Choroid plexus epithelial cell (primary cell): ENCODE results near the gene KRTAP10-7.
"Not testable (repeated sequence)": the region's sequence is repeated elsewhere in the genome, so short reads cannot be mapped to it uniquely, and the experiment has no call there.

Source experiments
- DNase-seq: peaks from one replicate; pipeline ENCODE4 v3.0.0-alpha.2; 2010; ENCODE audit warnings: low read depth
- H3K4me3 ChIP-seq: 2 replicates; pipeline ENCODE4 v1.5.1; 2011; ENCODE audit warnings: low read depth, mild to moderate bottlenecking, control low read depth, low read length, moderate library complexity
- TF ChIP-seq, protein P1 (sequence below): conservative IDR thresholded peaks from 2 replicates; pipeline ENCODE4 v1.5.1; 2011; ENCODE audit warnings: low read depth, mild to moderate bottlenecking, control low read depth, inconsistent platforms, low read length, moderate library complexity

KRTAP10-7 gene

DNA sequence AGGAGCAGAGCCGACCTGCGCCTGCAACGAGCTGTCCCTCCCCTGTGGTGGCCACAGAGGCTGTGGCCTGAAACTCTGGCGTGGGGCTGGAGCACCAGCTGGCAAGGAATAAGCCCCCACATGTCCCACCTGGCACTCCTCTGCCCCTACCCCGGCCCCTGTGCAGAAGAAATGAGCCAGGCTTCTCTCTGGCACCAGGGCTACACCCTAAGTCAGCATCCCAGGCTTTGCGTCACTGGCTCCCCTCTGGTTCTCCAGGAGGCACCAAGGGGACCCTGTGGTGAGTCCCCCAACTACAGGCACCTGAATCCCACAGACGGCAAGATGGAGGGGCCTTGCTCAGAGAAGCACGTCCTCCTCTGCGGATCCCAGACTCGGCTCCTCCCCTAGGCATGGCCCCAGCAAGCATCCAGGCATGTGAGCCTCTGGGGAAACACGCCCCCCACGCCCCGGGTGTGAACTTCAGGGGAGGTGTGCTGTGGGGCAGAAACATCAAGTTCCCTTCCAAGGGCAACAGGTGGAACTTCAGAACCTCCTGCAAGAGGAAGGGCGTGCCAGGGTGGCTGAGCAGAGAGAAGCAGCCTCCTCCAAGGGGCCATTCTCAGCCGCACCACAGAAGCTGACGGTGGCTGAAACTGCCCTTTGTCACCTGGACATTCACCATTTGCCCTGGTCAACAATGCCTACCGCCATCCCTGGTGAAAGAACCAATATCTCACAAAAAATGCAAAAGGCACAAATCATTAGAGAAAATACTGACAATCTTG lies 2.9 kb downstream of the KRTAP10-7 start:
- TF ChIP-seq, protein P1, sequence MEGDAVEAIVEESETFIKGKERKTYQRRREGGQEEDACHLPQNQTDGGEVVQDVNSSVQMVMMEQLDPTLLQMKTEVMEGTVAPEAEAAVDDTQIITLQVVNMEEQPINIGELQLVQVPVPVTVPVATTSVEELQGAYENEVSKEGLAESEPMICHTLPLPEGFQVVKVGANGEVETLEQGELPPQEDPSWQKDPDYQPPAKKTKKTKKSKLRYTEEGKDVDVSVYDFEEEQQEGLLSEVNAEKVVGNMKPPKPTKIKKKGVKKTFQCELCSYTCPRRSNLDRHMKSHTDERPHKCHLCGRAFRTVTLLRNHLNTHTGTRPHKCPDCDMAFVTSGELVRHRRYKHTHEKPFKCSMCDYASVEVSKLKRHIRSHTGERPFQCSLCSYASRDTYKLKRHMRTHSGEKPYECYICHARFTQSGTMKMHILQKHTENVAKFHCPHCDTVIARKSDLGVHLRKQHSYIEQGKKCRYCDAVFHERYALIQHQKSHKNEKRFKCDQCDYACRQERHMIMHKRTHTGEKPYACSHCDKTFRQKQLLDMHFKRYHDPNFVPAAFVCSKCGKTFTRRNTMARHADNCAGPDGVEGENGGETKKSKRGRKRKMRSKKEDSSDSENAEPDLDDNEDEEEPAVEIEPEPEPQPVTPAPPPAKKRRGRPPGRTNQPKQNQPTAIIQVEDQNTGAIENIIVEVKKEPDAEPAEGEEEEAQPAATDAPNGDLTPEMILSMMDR, result no peak
- H3K4me3 ChIP-seq, result no peak overlapping the region
- no peak for DNase-seq

- no peak overlapping the region for H3K4me3 ChIP-seq
- no peak for DNase-seq
These were observed 3.5 kb downstream of the KRTAP10-7 start for GRCh38 chr21:44603911-44604310.

GRCh38 chr21:44606495-44606894 lies 6.1 kb downstream of the KRTAP10-7 start:
- no peak for DNase-seq
- TF ChIP-seq, protein P1, result no peak
- no peak overlapping the region for H3K4me3 ChIP-seq

More at GRCh38 chr21:44603911-44604310, 3.5 kb downstream of the KRTAP10-7 start:
- TF ChIP-seq, protein P1, result no peak

GRCh38 chr21:44609193-44609592 lies 8.8 kb downstream of the KRTAP10-7 start:
- no peak overlapping the region for H3K4me3 ChIP-seq
- no peak for DNase-seq
- TF ChIP-seq, protein P1, result no peak

DNA sequence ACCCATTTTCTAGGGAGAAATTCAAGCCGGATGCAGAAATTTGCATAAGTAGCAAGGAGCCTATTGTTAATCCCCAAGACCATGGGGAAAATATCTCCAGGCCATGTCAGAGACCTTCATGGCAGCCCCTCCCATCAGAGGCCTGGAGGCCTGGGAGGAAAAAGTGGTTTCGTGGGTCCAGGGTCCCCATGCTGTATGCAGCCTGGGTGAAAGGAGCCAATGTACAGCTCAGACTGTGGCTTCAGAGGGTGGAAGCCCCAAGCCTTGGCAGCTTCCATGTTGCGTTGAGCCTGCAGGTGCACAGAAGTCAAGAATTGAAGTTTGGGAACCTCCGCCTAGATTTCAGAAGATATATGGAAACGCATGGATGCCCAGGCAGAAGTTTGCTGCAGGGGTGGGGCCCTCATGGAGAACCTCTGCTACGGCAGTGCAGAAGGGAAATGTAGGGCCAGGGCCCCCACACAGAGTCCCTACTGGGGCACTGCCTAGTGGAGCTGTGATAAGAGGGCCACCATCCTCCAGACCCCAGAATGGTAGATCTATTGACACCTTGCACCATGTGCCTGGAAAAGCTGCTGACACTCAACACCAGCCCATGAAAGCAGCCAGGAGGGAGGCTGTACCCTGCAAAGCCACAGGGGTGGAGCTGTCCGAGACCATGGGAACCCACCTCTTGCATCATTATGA lies 9.9 kb downstream of the KRTAP10-7 start:
- DNase-seq, H3K4me3 ChIP-seq: not testable (repeated sequence)

DNA sequence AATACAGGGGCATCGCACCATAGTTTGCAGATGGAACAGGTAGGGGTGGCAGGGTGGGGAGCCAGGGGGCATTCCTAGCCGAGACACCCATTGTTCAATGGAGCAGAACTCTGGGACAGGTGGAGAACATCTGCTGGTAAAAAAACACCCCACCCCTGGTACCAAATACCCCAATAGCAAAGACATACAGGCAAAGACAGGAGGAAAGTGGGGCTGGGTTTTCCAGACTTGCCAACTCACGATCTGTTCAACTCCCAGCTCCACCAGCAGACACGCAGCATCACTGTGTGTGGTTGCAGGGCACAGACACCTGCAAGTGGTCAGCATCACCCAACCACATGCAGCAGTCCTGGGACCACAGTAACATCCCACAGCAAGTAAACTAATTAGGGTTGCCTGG lies 11.2 kb downstream of the KRTAP10-7 start:
- H3K4me3 ChIP-seq, result no peak overlapping the region
- no peak for DNase-seq
- TF ChIP-seq, protein P1, result no peak

DNA sequence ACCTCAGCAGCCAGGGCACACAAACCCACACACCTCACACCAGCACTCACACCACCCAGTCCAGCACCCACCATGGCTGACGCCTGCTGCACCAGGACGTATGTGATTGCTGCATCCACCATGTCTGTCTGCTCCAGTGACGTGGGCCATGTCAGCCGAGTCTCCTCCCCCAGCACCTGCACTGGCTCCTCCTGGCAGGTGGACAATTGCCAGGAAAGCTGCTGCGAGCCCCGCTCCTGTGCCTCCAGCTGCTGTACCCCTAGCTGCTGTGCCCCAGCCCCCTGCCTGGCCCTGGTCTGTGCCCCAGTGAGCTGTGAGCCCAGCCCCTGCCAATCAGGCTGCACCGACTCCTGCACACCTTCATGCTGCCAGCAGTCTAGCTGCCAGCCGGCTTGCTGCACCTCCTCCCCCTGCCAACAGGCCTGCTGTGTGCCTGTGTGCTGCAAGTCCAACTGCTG lies 11.7 kb downstream of the KRTAP10-7 start, which contains the start of gene KRTAP10-8:
KRTAP10-8 (plus strand) TSS at position 51 of the 458 bp plus-strand sequence; CDS start at position 73, 22 bp downstream.
- no peak for DNase-seq
- no peak within 1 kb of the TSS for H3K4me3 ChIP-seq
- TF ChIP-seq, protein P1, result no peak
